ENCODE results near the gene PBOV1.

Gene PBOV1

GRCh38 chr6:138203315-138203714 is 15.0 kb downstream of the PBOV1 start:
- DNase-seq = no peak

GRCh38 chr6:138201836-138202235 is 16.5 kb downstream of the PBOV1 start:
- DNase-seq = no peak

GRCh38 chr6:138198430-138199091 is 19.7 kb downstream of the PBOV1 start:
- no peak for DNase-seq

- DNase-seq = no peak
Measured at GRCh38 chr6:138197570-138197969, 20.7 kb downstream of the PBOV1 start.

GRCh38 chr6:138196122-138196738 is 22.1 kb downstream of the PBOV1 start:
- no peak for DNase-seq

GRCh38 chr6:138194287-138194686 is 24.0 kb downstream of the PBOV1 start:
- DNase-seq = no peak

- peak; percentile 48 for DNase-seq
Measured at GRCh38 chr6:138188278-138188941, 29.9 kb downstream of the PBOV1 start.

- no peak for DNase-seq
Measured at GRCh38 chr6:138187156-138187555, 31.1 kb downstream of the PBOV1 start.

GRCh38 chr6:138184230-138184629 is 34.1 kb downstream of the PBOV1 start:
- no peak for DNase-seq

- DNase-seq = no peak
Measured at GRCh38 chr6:138183790-138184134, 34.5 kb downstream of the PBOV1 start.

- DNase-seq = peak; percentile 13
Measured at GRCh38 chr6:138182939-138183789, 35.1 kb downstream of the PBOV1 start.

GRCh38 chr6:138176652-138177232 is 41.5 kb downstream of the PBOV1 start:
- DNase-seq = no peak

- no peak for DNase-seq
Measured at GRCh38 chr6:138175596-138175995, 42.7 kb downstream of the PBOV1 start.

Measured in NCI-H1105 (cell line).